ENCODE data around the gene CHTF18.
"Not testable (repeated sequence)": the region's sequence is repeated elsewhere in the genome, so short reads cannot be mapped to it uniquely, and the experiment has no call there.

Gene CHTF18

GRCh38 chr16:788399-789126 lies at the start of gene CHTF18:
CHTF18 (plus strand) TSS chr16:788620; CDS start chr16:788685, 65 bp downstream.
- peak; percentile 96 for DNase-seq

- no peak for DNase-seq
Observed at GRCh38 chr16:739560-740458, 48.6 kb upstream of the CHTF18 start.

GRCh38 chr16:740459-740763 lies 48.0 kb upstream of the CHTF18 start:
- DNase-seq, result no peak

- peak; percentile 93 for DNase-seq
Observed at GRCh38 chr16:740764-741505, 47.5 kb upstream of the CHTF18 start, which contains the start of gene CIAO3. CIAO3 (minus strand) TSS chr16:740997; CDS start chr16:740985, 12 bp downstream.

GRCh38 chr16:741986-742629 lies 46.3 kb upstream of the CHTF18 start:
- no peak for DNase-seq

GRCh38 chr16:742894-743293 lies 45.5 kb upstream of the CHTF18 start:
- not testable (repeated sequence) for DNase-seq

GRCh38 chr16:743794-744500 lies 44.5 kb upstream of the CHTF18 start:
- no peak for DNase-seq

- peak; percentile 84 for DNase-seq
Observed at GRCh38 chr16:745739-746138, 42.7 kb upstream of the CHTF18 start.

- no peak for DNase-seq
Observed at GRCh38 chr16:746637-747036, 41.8 kb upstream of the CHTF18 start.

- no peak for DNase-seq
Observed at GRCh38 chr16:747978-748746, 40.3 kb upstream of the CHTF18 start.

GRCh38 chr16:749010-749409 lies 39.4 kb upstream of the CHTF18 start:
- DNase-seq, result no peak

- DNase-seq, result no peak
Observed at GRCh38 chr16:750485-750884, 37.9 kb upstream of the CHTF18 start.

- DNase-seq, result no peak
Observed at GRCh38 chr16:751152-752006, 37.0 kb upstream of the CHTF18 start.

GRCh38 chr16:752007-752312 lies 36.5 kb upstream of the CHTF18 start:
- no peak for DNase-seq

GRCh38 chr16:754121-754607 lies 34.3 kb upstream of the CHTF18 start:
- not testable (repeated sequence) for DNase-seq

- no peak for DNase-seq
Observed at GRCh38 chr16:754656-755055, 33.8 kb upstream of the CHTF18 start.

- no peak for DNase-seq
Observed at GRCh38 chr16:756428-756827, 32.0 kb upstream of the CHTF18 start.

- DNase-seq, result peak; percentile 65
Observed at GRCh38 chr16:759110-759910, 29.1 kb upstream of the CHTF18 start.

- DNase-seq, result no peak
Observed at GRCh38 chr16:760065-760464, 28.4 kb upstream of the CHTF18 start.

All from islet precursor cell (in vitro differentiated cells).